ENCODE measurements around the gene TASL.

TASL gene

GRCh38 chrX:30576881-30577280 is 685 bp downstream of the TASL start:
- peak overlapping the region; percentile 49 for H3K4me3 ChIP-seq (replicated peaks; ENCODE audit: insufficient read depth, low read length)
- no peaks in the 10 kb centered on the region for H3K27me3 ChIP-seq (ENCODE audit: insufficient read depth, poor library complexity, severe bottlenecking)
- TF ChIP-seq REST (IDR thresholded peaks at IDR 0.05; ENCODE audit: insufficient replicate concordance, low read depth) = no peak
- TF ChIP-seq GABPA (IDR thresholded peaks at IDR 0.05; ENCODE audit: low read depth) = no peak
- peak in 1 of 2 experiments; percentile 20 for DNase-seq (ENCODE audit: low read depth in 1 of 2, low spot score in 1 of 2)
- H3K27ac ChIP-seq (replicated peaks) = peak overlapping the region; percentile 93

- Histone ChIP-seq H3K27me3 (ENCODE audit: insufficient read depth, poor library complexity, severe bottlenecking) (no peaks in the 10 kb centered on the region), H3K27ac (replicated peaks) (peak overlapping the region; percentile 17), H3K4me3 (replicated peaks; ENCODE audit: insufficient read depth, low read length) (peak overlapping the region; percentile 49)
- DNase-seq (ENCODE audit: low read depth in 1 of 2, low spot score in 1 of 2) = no peak
- TF ChIP-seq CTCF (IDR thresholded peaks at IDR 0.05; ENCODE audit: insufficient read depth, low read length) (no peak), POLR2AphosphoS5 (IDR thresholded peaks at IDR 0.05; ENCODE audit: low read depth) (no peak), REST (IDR thresholded peaks at IDR 0.05; ENCODE audit: insufficient replicate concordance, low read depth) (no peak), SPI1 (IDR thresholded peaks at IDR 0.05; ENCODE audit: borderline replicate concordance, low read depth) (no peak), GABPA (IDR thresholded peaks at IDR 0.05; ENCODE audit: low read depth) (no peak)
These were observed 4.4 kb downstream of the TASL start for GRCh38 chrX:30573125-30573524.

- Histone ChIP-seq H3K27ac (replicated peaks) (peak overlapping the region; percentile 17), H3K27me3 (ENCODE audit: insufficient read depth, poor library complexity, severe bottlenecking) (no peaks in the 10 kb centered on the region), H3K4me3 (replicated peaks; ENCODE audit: insufficient read depth, low read length) (peak overlapping the region; percentile 49)
- no peak for DNase-seq (ENCODE audit: low read depth in 1 of 2, low spot score in 1 of 2)
- TF ChIP-seq REST (IDR thresholded peaks at IDR 0.05; ENCODE audit: insufficient replicate concordance, low read depth) (no peak), CTCF (IDR thresholded peaks at IDR 0.05; ENCODE audit: insufficient read depth, low read length) (no peak), SPI1 (IDR thresholded peaks at IDR 0.05; ENCODE audit: borderline replicate concordance, low read depth) (no peak), GABPA (IDR thresholded peaks at IDR 0.05; ENCODE audit: low read depth) (no peak), POLR2AphosphoS5 (IDR thresholded peaks at IDR 0.05; ENCODE audit: low read depth) (no peak)
These were observed 4.9 kb downstream of the TASL start for GRCh38 chrX:30572678-30573077.

GRCh38 chrX:30572004-30572403 is 5.6 kb downstream of the TASL start:
- Histone ChIP-seq H3K4me3 (replicated peaks; ENCODE audit: insufficient read depth, low read length) (peak overlapping the region; percentile 18), H3K27me3 (ENCODE audit: insufficient read depth, poor library complexity, severe bottlenecking) (no peaks in the 10 kb centered on the region), H3K27ac (replicated peaks) (no peak overlapping the region)
- TF ChIP-seq GABPA (IDR thresholded peaks at IDR 0.05; ENCODE audit: low read depth) (no peak), CTCF (IDR thresholded peaks at IDR 0.05; ENCODE audit: insufficient read depth, low read length) (no peak), SPI1 (IDR thresholded peaks at IDR 0.05; ENCODE audit: borderline replicate concordance, low read depth) (no peak), REST (IDR thresholded peaks at IDR 0.05; ENCODE audit: insufficient replicate concordance, low read depth) (no peak), POLR2AphosphoS5 (IDR thresholded peaks at IDR 0.05; ENCODE audit: low read depth) (no peak)
- DNase-seq (ENCODE audit: low read depth in 1 of 2, low spot score in 1 of 2) = no peak

Data from HL-60 (cell line).